AG08396 (cell line): ENCODE data around the gene MSMO1.
A peak's percentile ranks its signal among the peaks of the same experiment; 100 is the strongest.
"Not testable (repeated sequence)": the region's sequence is repeated elsewhere in the genome, so short reads cannot be mapped to it uniquely, and the experiment has no call there.

Experiments
- DNase-seq: peaks from one replicate; pipeline ENCODE4 v3.0.0; 2012; ENCODE audit warnings: low spot score, mixed read lengths

The MSMO1 gene

DNA sequence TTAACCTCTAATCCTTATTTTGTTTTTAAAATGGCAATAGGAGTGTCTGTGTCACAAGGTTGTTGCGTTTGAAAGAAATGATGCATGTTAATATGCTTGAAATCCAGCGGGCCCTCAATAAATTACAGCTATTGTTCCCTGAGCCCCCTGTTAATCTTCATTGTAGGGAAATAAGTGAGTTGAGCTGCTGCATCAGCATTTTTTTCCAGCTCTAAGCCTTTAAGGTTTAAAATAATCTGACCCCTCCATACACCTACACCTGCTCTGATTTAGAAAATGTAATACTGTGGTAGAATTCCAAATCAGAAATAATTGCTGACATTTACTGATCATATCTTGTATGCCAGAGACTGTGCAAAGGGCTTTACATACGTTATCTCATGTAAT is 2.6 kb upstream of the MSMO1 start:
- DNase-seq = no peak

DNA sequence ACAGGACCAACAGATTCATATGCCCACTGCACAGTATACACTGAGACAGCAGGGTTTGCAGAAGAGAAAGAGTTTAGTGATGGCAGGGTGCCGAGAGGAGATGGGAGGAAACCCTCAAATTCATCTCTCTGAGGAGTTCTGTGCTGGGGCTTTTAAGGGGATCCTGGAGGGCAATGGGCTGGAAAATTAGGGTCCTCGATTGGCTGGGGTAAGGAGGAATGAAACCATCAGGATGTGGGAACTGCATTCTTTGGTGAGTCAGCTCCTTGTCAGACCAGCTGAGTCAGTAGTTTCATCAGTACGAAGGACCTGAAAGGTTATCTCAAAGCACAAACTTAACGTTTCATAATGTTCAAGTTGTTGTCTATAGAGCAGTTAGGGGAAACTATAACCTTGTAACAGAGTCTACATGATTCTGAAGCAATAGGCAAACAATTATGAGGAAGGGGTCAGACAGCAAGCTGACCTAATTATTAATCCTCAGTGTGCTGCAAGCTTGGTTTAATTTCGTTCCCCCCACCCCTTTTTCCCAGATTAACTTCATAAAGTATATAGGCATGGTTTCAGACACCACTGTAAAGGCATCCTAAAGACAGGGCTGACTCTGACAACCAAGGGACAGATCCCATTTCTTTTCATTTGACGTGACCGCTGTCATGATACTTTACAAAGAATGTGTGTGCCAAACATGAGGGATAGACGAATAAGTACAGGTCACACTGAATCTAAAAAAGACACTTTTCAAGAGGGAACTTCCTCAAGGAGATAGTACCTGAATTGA is 1.5 kb upstream of the MSMO1 start:
- peak; percentile 24 for DNase-seq

DNA sequence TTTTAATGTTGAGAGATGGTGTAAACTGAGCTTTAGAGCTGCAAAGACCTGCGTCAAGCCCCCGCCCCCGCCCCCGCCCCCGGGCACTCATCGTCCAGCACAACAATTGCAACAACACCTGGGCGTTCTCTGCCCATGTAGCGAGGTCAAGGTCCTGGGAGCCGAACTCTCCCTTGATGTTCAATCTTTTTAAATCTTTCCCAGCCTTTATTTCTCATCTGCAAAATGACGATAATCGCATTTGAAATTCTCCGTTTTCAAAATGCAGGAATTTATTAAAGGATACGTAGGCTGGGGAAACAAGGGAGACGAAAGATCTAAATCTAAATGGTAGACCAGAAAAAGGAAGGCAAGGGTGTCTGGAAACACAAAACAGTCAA is 648 bp upstream of the MSMO1 start:
- peak; percentile 29 for DNase-seq

DNA sequence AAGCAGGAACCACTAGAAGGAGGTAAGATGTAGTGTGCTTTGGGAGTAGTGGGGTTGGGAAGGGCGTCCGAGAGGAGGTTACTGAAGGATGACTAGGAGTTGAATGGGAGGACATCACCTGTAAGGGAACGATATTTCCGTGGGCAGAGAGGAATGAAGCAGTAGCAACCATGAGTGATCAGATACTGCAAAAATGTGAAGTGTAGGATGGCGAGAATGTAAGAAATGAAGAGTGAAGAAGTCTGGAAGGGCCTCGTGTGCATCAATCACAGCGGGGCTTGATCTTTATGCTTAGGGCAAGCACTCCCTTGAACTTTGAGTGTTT is 594 bp downstream of the MSMO1 start:
- DNase-seq = no peak

DNA sequence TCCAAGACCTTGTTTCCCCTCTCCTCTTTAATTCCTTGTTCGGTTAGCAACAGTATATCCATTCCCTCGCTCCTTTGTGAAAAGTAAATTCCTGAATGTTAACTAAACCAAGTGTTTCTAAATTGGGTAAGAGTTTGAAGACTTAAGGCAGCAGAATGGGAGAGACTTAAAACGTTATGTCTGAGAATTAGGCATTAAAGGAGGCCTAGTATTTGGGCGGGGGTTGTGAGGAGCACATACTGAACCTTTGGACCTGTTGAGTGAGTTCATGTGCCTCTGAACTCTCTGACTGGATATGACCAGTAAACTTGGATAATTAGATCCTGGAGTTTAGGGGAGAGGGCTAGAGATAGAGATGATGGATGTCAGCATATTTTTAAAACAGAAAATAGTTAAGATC is 1.2 kb downstream of the MSMO1 start:
- no peak for DNase-seq

DNA sequence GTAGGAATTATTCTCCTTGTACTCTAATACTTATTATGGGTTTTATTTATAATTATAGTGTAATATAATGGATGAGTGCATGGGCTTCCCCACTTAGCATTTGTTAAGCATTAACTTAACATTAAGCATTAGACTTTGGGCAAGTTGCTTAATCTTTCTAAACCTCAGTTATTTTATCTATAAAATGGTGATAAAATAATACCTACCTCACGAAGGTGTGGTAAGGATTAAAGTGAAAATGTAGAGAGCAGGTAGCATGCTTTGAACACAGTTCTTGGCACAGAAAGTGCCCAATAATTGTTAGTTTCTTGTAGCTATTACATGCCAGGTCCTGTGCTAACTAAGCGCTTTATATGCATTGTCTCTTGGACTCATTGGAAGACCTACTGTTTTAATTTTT is 2.6 kb downstream of the MSMO1 start:
- DNase-seq = no peak

DNA sequence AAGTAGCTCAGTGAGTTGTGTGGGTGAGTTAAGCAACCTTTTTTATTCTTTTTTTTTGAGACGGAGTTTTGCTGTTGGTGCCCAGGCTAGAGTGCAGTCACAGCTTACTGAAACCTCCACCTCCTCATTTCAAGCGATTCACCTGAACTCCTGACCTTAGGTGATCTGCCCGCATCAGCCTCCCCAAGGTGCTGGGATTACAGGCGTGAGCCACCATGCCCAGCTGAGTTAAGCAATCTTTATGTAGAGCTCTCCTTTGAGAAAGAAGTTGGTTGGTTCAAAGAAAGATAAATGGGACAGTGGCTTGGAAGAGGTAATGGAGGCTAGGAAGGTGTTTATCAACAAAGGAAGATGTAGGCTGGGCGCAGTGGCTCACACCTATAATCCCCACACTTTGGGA is 3.2 kb downstream of the MSMO1 start:
- DNase-seq = no peak

DNA sequence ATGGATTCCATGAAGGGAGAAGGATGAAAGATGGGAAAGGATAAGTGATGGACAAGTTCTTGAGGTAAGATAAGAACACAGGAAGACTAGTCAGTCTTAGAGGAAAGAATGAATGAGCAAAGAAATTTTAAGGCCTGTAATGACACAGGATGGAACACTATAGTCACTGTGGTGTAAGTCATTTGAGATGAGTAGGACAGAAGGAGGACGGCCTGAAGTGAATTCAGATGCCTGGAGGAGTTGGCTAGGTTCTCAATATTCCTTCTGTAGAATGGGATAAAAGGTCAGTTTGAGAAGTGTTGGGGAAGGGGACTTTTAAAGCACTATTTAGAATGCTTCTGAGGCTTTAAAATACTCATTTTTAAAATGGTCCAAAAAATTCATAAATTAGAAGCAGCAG is 3.9 kb downstream of the MSMO1 start:
- no peak for DNase-seq

DNA sequence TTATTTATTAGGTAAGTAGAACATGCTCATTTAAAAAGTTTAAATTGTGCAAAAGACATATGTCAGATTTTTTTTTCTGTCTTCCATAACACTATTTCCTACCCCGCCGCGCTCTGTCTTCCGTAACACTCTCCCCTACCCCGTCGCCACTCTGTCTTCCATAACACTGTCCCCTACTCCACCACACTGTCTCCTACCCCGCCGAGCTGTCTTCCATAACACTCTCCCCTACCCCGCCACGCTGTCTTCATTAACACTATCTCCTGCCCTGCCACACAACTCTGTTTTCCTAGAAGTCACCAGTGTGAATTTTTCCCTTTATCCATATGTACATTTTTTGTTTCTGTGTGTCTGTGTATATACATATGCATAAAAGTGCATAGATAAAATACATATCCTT is 4.4 kb downstream of the MSMO1 start:
- DNase-seq = no peak

DNA sequence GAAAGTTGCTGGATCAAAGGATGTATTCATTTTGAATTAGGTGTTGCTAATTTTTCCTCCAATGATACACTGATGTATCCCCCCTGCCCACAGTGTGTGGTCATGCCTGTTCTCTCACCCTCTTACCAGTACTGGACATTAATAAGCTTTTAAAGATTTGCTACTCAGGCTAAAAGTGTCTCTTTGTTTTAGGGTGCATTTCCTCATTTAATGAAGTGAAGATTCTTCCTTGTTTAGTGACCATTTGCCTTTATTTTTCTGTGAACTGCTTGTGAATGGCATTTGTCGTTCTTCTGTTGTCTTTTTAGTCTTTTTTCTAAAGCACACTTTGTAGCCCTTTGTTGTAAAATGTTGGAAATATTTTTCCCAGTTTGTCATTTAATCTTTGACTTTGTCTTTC is 5.0 kb downstream of the MSMO1 start:
- no peak for DNase-seq

DNA sequence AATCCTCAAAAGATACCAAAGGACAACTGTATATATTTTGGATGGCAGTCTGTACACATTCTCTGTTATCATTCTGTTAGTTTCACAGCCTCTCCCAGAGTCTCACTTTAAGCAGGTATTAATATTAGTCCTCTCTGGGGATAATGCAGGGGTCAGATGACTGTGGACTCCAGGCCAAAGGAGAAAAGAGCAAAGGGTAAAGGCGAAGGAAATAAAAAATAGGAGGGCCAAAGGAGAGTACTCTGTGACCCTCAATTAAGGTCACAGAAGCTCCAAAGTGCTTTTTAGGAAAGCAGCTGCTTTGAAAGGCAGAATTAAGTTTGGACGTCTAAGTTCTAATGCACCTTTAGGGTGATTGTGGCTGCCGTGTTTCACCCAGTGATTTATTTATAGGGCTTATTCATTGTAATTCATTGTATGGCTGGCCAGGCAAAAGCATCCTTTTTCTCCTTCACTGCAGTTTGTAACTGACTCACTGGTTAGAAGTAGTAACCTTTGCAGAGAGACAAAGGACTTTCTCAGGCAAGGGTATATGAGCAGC is 7.8 kb downstream of the MSMO1 start:
- DNase-seq = no peak

DNA sequence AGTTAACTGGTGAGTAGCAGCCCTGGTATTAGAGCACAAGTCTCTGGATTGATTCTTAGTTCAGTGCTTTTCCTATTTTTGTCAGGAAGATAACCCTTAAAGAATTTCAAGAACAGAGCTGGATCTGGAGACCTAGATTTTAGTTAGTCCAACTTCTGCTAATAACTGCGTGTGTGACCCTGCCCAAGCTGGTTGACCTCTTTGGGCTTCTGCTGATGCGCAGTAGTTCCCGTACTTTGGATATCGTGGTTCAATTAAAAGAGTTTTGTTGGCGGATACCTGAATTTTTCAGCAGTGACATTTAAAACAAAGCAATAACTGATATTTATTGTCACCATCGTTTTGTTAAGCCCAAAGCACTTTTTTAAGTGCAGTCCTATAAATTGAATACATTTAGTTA is 9.3 kb downstream of the MSMO1 start:
- no peak for DNase-seq

DNA sequence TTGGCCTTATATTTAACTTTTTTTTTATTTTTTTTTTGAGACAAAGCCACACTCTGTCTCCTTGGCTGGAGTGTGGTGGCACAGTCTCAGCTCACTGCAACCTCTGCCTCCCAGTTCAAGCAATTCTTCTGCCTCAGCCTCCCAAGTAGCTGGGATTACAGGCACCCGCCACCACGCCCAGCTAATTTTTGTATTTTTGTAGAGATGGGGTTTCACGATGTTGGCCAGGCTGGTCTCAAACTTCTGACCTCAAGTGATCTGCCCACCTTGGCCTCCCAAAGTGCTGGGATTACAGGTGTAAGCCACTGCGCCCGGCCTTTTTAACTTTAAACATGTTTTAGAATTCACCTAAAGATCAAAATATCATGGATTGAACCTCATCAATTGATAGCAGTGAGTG is 14.9 kb downstream of the MSMO1 start:
- not testable (repeated sequence) for DNase-seq

DNA sequence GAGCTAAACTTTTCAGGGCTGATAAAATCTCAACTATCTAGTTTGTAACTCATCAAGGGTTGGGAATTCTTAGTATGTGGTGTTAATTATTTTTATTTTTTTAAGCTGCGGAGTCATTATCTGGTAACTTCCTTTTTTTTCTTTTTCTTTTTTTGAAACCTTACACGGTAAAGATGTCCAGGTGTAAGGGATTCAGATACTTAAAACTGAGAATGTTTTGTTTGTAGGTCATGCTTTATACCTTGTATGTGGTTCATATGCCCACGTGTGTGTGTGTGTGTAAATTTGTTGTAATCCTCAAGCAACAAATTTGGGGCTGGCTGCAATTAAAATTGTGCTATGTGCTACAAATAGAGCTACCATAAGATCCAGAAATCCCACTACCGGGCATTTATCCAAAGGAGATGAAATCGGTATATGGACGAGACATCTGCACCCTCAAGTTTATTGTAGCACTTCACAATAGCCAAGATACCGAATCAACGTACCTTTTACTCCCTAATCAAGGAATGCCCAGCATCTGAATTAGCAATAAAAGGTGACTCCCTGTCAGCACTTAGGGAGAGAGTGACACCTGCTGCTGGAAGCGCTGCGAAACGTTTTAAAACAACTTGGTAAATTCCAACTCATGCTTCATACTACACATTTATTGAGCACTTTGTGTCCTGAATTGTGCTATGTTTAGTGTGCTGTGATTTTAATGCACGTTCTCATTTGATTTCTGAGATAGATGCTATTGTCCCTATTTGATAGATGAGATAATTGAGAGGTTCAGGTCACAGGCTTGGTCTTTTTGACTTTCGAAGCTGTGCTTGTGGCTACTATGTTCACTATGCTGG is 16.1 kb downstream of the MSMO1 start:
- DNase-seq = no peak

DNA sequence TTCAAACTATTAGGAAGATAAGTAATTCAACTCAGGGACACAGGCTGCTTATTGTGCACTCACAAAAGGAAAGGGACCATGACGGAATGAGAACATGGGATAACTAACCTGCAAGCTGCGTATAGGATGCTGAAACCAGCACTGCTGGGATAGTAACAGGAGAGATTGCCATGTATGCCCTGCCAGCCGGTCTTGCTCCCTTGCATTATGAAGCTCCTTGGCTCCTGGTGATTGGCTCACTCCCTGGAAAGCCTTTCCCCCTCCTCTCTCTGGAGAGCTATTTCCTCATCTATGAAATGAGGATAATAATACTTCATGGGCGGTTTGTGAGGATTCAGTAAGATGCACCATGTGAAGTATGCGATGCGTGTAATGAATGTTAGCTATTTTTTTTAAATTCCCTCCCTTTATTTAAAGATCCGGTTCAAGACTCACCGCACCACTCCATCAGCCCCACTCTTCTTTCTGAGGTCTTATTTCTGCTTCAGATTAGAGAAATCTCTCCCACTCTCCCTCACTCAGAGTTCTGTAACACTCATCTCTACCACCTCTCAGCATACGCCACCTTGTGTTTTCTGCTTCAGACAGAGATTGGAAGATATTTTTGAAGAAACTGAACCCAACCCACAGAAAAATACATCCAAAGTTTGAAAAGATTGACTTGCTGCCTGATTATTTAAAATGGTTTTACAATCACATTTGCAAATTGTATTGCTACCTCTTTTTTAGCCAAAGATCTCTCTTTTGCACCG is 18.4 kb downstream of the MSMO1 start:
- no peak for DNase-seq

DNA sequence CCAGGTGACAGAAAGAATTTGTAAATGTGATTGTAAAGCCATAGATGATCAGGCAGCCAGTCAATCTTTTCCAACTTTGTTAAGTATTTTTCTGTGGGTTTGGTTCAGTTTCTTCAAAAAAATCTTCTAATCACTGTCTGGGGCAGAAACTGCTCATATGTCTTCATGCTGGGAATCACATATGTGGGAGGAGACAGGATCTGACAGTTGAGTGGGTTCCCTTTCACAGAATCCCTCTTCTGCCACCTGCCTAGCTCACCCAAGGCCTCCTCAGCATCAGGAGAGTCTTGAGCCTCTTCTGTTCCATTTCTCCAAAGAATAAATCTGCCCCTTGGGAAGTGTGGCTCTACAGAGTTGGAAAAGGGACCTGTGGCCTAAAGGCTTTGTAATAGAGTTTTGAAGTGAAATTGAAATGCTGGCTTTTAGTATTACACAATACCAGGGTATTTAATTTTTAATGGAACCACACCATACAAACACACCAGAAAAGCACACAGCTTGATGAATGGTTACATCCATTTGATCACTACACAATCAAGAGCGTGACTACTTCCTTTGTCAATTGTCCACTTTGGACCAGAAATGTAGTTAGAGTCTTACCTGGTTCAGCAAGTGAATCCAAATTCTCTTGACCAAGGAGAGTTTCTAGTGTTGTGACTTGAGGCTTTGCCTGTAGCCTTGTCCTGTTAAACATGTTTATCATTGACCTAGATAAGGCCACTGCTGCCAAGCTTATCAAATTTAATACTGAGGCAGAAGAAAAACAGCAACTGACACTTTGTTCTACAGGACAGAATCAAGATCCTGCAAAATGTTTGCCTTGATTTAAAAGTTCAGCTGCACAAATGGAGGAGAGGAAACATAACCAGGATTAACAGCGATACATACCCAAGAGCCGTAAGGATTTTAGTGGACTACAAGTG is 20.4 kb downstream of the MSMO1 start:
- no peak for DNase-seq

DNA sequence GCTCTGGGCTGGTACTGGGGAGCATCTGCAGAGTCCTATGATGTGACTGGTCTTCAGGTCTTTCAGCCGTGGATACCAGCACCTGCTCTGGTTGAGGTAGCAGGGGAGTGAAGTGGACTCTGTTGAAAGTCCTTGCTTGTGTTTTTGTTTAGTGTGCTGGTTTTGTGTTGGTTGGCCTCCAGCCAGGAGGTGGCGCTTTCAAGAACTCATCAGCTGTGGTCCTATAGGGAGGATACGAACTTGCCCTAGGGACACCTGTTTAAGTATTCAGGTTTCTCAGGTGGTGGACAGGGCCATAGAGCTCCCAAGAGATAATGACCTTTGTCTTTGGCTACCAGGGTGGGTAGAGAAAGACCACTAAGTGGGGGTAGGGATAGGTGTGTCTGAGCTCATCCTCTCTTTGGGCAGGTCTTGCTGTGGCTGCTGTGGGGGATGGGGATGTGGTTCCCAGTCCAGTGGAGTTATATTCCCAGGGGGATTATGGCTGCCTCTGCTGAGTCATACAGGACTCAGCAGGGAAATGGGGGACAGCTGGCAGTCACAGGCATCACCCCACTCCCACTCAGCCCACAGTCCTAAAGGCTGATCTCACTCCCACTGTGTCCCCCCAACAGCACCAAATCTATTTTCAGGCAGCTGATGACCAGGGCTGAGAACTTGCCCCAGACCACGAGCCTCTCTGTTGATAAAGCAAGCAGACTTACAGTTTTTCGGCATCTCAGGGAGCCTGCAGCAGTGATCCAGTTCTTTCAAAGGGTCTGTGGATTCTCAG is 24.1 kb downstream of the MSMO1 start:
- DNase-seq = no peak

DNA sequence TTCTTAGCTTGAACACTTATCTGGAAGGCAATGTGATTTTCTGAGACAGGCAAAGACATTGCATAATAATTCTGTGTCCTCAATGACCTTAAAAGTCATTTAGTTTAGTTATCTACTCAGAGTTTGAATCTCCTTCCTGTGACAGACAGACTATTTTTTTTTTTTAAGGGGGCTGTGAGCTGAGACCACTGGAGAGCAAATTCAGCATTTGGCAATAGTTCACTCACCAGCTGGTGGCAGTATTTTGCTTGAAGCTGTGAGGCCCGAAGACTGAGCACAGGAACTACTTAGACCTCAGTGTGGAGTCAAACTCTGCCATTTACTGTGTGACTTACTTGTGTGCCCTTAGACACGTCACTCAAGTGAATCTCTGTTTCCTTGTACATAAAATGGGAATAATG is 28.4 kb downstream of the MSMO1 start:
- DNase-seq = peak; percentile 13

DNA sequence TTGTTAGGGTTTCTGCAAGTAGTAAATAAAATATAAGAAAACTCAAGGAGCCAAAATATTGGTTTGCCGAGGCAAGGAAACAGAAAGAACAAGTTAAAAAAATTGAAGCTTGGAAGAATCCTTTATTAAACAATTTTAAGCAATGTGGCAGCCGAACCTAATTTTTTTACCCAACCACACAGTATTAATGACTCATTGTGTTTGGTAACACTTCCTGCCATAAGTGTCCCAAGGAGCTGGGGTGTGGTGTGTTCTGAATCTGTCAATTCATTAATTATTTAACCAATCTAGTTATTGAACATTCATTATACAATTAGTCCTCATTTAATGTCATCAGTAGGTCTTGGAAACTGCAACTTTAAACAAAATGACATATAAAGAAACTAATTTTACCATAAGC is 32.0 kb downstream of the MSMO1 start:
- no peak for DNase-seq

DNA sequence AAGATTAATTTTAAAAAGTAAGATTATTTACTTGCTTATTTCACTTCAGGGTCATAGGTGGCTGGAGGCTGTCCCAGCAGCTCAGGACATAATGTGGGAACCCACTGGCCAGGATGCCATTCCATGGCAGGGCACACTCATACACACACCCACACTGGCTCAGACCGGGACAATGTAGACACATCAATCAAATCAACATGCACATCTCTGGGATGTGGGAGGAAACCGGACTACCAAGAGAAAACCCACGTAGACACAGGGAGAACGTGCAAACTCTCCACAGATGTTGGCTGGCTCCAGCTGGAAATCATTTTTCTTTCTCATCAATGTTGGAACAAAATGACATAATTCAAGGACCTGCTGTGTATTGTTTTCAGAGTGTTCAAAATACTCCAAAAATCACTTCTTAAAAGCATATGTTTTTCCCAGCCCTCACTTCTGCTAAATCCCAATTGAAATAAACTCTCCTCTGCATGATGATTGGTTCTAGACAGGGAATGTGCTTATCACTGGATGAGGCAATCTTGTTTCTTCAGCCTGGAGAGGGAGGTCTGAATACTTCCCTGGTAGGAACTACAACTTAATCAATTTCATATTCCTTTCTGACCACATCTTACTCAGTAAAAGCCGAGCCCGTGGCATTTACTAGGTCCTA is 32.7 kb downstream of the MSMO1 start:
- no peak for DNase-seq
